ENCODE measurements around the gene UBR4. TPM values are rescaled to one million over a fixed set of nuclear protein-coding genes. Genes with fewer than 3 reads are reported as not detected.

The UBR4 gene
- total and polyA plus RNA-seq, 2 experiments from 2014 or later: 140 to 175 TPM

- Histone ChIP-seq H3K79me2 (peaks cover 44% of the 10 kb centered on the region), H2AFZ (no peak overlapping the region), H3K9me3 (ENCODE audit: low read depth) (no peaks in the 10 kb centered on the region), H3K4me2 (no peak overlapping the region), H4K20me1 (ENCODE audit: insufficient read depth, poor library complexity, severe bottlenecking) (no peaks in the 10 kb centered on the region), H3K4me3 (no peak overlapping the region), H3K27me3 (no peaks in the 10 kb centered on the region), H3K4me1 (ENCODE audit: insufficient read depth) (peaks cover 16% of the 10 kb centered on the region), H3K27ac (no peak overlapping the region), H3K36me3 (replicated peaks; ENCODE audit: insufficient read depth, low read depth) (no peaks in the 10 kb centered on the region), H3K9me2 (replicated peaks; ENCODE audit: insufficient read depth) (no peaks in the 10 kb centered on the region)
- 93% methylated on average over 4 of the region's 4 CpGs for WGBS (ENCODE audit: low lambda C conversion rate, missing lambda C conversion rate)
- no peak for DNase-seq (ENCODE audit: low spot score)
- TF ChIP-seq EZH2phosphoT487 (IDR thresholded peaks at IDR 0.05; ENCODE audit: low read depth, severe bottlenecking, unreplicated experiment) (no peak), CTCF (IDR thresholded peaks at IDR 0.05; ENCODE audit: poor library complexity) (no peak), EZH2 (IDR thresholded peaks at IDR 0.05; ENCODE audit: borderline replicate concordance) (no peak)
Observed at GRCh38 chr1:19255288-19255687, 45.2 kb upstream of the UBR4 start.

- Histone ChIP-seq H4K20me1 (ENCODE audit: insufficient read depth, poor library complexity, severe bottlenecking) (no peaks in the 10 kb centered on the region), H2AFZ (no peak overlapping the region), H3K4me2 (no peak overlapping the region), H3K79me2 (peaks cover 52% of the 10 kb centered on the region), H3K4me1 (ENCODE audit: insufficient read depth) (peaks cover 19% of the 10 kb centered on the region), H3K36me3 (replicated peaks; ENCODE audit: insufficient read depth, low read depth) (no peaks in the 10 kb centered on the region), H3K9me3 (ENCODE audit: low read depth) (no peaks in the 10 kb centered on the region), H3K4me3 (no peak overlapping the region), H3K27me3 (no peaks in the 10 kb centered on the region), H3K27ac (no peak overlapping the region), H3K9me2 (replicated peaks; ENCODE audit: insufficient read depth) (no peaks in the 10 kb centered on the region)
- no peak for TF ChIP-seq EZH2phosphoT487 (IDR thresholded peaks at IDR 0.05; ENCODE audit: low read depth, severe bottlenecking, unreplicated experiment)
- TF ChIP-seq CTCF (IDR thresholded peaks at IDR 0.05; ENCODE audit: poor library complexity): no peak
- no peak for TF ChIP-seq EZH2 (IDR thresholded peaks at IDR 0.05; ENCODE audit: borderline replicate concordance)
- no peak for DNase-seq (ENCODE audit: low spot score)
Observed at GRCh38 chr1:19254416-19254815, 44.4 kb upstream of the UBR4 start.

GRCh38 chr1:19251305-19252196 lies 41.5 kb upstream of the UBR4 start, which contains the start of the genes EMC1 and MRTO4:
Gene EMC1 (minus strand): TSS chr1:19251524. CDS start chr1:19251509, 15 bp downstream.
Gene MRTO4 (plus strand): TSS chr1:19251805. CDS start chr1:19251836, 31 bp downstream.
- H3K9me3 ChIP-seq (ENCODE audit: low read depth): no peaks in the 10 kb centered on the region

GRCh38 chr1:19250629-19251304 lies 40.7 kb upstream of the UBR4 start:
- Histone ChIP-seq H3K36me3 (replicated peaks; ENCODE audit: insufficient read depth, low read depth) (no peaks in the 10 kb centered on the region), H3K9me3 (ENCODE audit: low read depth) (no peaks in the 10 kb centered on the region), H3K27me3 (no peaks in the 10 kb centered on the region), H3K4me1 (ENCODE audit: insufficient read depth) (peaks cover 19% of the 10 kb centered on the region), H3K27ac (peak overlapping the region; percentile 98), H3K9me2 (replicated peaks; ENCODE audit: insufficient read depth) (no peaks in the 10 kb centered on the region), H4K20me1 (ENCODE audit: insufficient read depth, poor library complexity, severe bottlenecking) (no peaks in the 10 kb centered on the region), H3K79me2 (peaks cover 82% of the 10 kb centered on the region), H3K4me2 (peak overlapping the region; percentile 93), H3K4me3 (peak overlapping the region; percentile 83), H2AFZ (peak overlapping the region; percentile 93)
- DNase-seq (ENCODE audit: low spot score): no peak
- WGBS (ENCODE audit: low lambda C conversion rate, missing lambda C conversion rate): 16% methylated on average over 14 of the region's 14 CpGs
- TF ChIP-seq EZH2 (IDR thresholded peaks at IDR 0.05; ENCODE audit: borderline replicate concordance) (no peak), CTCF (IDR thresholded peaks at IDR 0.05; ENCODE audit: poor library complexity) (no peak), EZH2phosphoT487 (IDR thresholded peaks at IDR 0.05; ENCODE audit: low read depth, severe bottlenecking, unreplicated experiment) (no peak)

More at GRCh38 chr1:19251305-19252196, 41.5 kb upstream of the UBR4 start, which contains the start of the genes EMC1 and MRTO4:
- 1% methylated on average over 72 of the region's 81 CpGs for WGBS (ENCODE audit: low lambda C conversion rate, missing lambda C conversion rate)
- TF ChIP-seq EZH2 (IDR thresholded peaks at IDR 0.05; ENCODE audit: borderline replicate concordance): no peak
- peak within 1 kb of the TSS; percentile 98 for H3K27ac ChIP-seq
- H3K79me2 ChIP-seq: peaks cover 80% of the 10 kb centered on the region
- H3K4me1 ChIP-seq (ENCODE audit: insufficient read depth): peaks cover 19% of the 10 kb centered on the region
- peak within 1 kb of the TSS; percentile 93 for H2AFZ ChIP-seq
- peak; percentile 91 for DNase-seq (ENCODE audit: low spot score)
- peak within 1 kb of the TSS; percentile 93 for H3K4me2 ChIP-seq
- no peaks in the 10 kb centered on the region for H3K9me2 ChIP-seq (replicated peaks; ENCODE audit: insufficient read depth)
- H3K36me3 ChIP-seq (replicated peaks; ENCODE audit: insufficient read depth, low read depth): no peaks in the 10 kb centered on the region
- no peaks in the 10 kb centered on the region for H4K20me1 ChIP-seq (ENCODE audit: insufficient read depth, poor library complexity, severe bottlenecking)
- peak within 1 kb of the TSS; percentile 83 for H3K4me3 ChIP-seq
- no peaks in the 10 kb centered on the region for H3K27me3 ChIP-seq
